ENCODE measurements around the gene DNM3. TPM values are rescaled to one million over a fixed set of nuclear protein-coding genes. Genes with fewer than 3 reads are reported as not detected.

The DNM3 gene
- total and polyA plus RNA-seq, 10 of the 15 experiments (the other 5 are each of a cell fraction or from before 2014, with no cell fraction given): 0.03 to 1.5 (median 0.08) TPM; not detected in 3

DNA sequence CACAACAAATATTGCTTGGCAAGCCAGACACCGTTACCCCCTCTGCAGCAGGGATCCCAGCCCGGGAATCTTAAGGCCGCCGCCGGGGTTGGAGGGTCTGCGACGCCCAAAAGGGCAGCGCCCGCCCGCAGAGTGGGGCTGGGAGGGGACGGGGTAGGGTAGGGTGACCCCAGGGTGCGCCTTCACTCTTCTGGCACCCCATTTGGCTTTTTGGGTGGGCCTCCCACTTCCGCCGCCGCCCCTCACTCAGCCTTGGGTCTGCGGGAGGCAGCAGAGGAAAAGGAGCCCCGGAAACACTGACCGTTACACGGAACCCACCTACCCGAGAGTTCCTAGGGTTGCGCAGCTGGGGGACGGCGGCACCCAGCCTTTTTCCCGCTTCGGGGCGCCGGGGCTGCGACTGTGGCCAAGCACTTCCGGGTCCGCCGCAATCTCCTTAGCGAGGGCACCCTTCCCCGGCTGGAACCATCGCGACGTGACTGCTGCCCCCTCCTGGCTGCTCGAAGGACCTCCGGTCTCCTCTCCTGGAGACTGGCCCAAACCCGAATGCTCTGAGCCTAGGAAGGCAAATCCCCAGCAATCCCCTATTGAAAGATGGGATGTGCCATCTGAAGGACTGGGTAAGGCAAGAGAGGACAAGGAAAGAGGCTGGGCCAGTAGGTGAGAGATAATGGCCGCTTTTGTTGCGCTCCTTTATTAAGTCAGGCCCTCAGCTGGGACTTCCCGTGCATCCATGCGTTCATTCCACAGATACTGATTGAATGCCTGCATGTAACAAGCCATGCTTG, 602.6 kb downstream of the DNM3 start, which contains the start of gene PIGC (continued):
- TF ChIP-seq, protein P1, sequence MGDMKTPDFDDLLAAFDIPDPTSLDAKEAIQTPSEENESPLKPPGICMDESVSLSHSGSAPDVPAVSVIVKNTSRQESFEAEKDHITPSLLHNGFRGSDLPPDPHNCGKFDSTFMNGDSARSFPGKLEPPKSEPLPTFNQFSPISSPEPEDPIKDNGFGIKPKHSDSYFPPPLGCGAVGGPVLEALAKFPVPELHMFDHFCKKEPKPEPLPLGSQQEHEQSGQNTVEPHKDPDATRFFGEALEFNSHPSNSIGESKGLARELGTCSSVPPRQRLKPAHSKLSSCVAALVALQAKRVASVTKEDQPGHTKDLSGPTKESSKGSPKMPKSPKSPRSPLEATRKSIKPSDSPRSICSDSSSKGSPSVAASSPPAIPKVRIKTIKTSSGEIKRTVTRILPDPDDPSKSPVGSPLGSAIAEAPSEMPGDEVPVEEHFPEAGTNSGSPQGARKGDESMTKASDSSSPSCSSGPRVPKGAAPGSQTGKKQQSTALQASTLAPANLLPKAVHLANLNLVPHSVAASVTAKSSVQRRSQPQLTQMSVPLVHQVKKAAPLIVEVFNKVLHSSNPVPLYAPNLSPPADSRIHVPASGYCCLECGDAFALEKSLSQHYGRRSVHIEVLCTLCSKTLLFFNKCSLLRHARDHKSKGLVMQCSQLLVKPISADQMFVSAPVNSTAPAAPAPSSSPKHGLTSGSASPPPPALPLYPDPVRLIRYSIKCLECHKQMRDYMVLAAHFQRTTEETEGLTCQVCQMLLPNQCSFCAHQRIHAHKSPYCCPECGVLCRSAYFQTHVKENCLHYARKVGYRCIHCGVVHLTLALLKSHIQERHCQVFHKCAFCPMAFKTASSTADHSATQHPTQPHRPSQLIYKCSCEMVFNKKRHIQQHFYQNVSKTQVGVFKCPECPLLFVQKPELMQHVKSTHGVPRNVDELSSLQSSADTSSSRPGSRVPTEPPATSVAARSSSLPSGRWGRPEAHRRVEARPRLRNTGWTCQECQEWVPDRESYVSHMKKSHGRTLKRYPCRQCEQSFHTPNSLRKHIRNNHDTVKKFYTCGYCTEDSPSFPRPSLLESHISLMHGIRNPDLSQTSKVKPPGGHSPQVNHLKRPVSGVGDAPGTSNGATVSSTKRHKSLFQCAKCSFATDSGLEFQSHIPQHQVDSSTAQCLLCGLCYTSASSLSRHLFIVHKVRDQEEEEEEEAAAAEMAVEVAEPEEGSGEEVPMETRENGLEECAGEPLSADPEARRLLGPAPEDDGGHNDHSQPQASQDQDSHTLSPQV (IDR thresholded peaks at IDR 0.05): no peak
- TF ChIP-seq BACH1 (IDR thresholded peaks at IDR 0.05; ENCODE audit: borderline replicate concordance) (no peak), MEF2A (IDR thresholded peaks at IDR 0.05; ENCODE audit: insufficient read depth, low read depth, low read length) (0 out of 2 replicates have a peak, but pooled peaks have one; percentile 34), HDAC6 (IDR thresholded peaks at IDR 0.05; ENCODE audit: unreplicated experiment) (no peak), RUNX3 (IDR thresholded peaks at IDR 0.05; ENCODE audit: low read length) (peak; percentile 36), CHD1 (IDR thresholded peaks at IDR 0.05; ENCODE audit: low read depth, low read length) (no peak), ZZZ3 (IDR thresholded peaks at IDR 0.05; ENCODE audit: control insufficient read depth, insufficient read length, low read depth) (no peak), HCFC1 (IDR thresholded peaks at IDR 0.05; ENCODE audit: low read length) (peak; percentile 59), HDGF (IDR thresholded peaks at IDR 0.05) (0 out of 2 replicates have a peak, but pooled peaks have one; percentile 14), EZH2 (IDR thresholded peaks at IDR 0.05; ENCODE audit: borderline replicate concordance, control insufficient read depth, low read depth, low read length) (no peak), SREBF1 (IDR thresholded peaks at IDR 0.05; ENCODE audit: low read length) (peak; percentile 28; the same call in 1 of the 2 replicates)
- TF ChIP-seq, protein P2, sequence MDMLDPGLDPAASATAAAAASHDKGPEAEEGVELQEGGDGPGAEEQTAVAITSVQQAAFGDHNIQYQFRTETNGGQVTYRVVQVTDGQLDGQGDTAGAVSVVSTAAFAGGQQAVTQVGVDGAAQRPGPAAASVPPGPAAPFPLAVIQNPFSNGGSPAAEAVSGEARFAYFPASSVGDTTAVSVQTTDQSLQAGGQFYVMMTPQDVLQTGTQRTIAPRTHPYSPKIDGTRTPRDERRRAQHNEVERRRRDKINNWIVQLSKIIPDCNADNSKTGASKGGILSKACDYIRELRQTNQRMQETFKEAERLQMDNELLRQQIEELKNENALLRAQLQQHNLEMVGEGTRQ (IDR thresholded peaks at IDR 0.05; ENCODE audit: borderline replicate concordance, low read depth, low read length): no peak
- TF ChIP-seq, protein P3, sequence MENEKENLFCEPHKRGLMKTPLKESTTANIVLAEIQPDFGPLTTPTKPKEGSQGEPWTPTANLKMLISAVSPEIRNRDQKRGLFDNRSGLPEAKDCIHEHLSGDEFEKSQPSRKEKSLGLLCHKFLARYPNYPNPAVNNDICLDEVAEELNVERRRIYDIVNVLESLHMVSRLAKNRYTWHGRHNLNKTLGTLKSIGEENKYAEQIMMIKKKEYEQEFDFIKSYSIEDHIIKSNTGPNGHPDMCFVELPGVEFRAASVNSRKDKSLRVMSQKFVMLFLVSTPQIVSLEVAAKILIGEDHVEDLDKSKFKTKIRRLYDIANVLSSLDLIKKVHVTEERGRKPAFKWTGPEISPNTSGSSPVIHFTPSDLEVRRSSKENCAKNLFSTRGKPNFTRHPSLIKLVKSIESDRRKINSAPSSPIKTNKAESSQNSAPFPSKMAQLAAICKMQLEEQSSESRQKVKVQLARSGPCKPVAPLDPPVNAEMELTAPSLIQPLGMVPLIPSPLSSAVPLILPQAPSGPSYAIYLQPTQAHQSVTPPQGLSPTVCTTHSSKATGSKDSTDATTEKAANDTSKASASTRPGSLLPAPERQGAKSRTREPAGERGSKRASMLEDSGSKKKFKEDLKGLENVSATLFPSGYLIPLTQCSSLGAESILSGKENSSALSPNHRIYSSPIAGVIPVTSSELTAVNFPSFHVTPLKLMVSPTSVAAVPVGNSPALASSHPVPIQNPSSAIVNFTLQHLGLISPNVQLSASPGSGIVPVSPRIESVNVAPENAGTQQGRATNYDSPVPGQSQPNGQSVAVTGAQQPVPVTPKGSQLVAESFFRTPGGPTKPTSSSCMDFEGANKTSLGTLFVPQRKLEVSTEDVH (IDR thresholded peaks at IDR 0.05; ENCODE audit: low read depth, partially characterized antibody): peak; percentile 54
- TF ChIP-seq, protein P4, sequence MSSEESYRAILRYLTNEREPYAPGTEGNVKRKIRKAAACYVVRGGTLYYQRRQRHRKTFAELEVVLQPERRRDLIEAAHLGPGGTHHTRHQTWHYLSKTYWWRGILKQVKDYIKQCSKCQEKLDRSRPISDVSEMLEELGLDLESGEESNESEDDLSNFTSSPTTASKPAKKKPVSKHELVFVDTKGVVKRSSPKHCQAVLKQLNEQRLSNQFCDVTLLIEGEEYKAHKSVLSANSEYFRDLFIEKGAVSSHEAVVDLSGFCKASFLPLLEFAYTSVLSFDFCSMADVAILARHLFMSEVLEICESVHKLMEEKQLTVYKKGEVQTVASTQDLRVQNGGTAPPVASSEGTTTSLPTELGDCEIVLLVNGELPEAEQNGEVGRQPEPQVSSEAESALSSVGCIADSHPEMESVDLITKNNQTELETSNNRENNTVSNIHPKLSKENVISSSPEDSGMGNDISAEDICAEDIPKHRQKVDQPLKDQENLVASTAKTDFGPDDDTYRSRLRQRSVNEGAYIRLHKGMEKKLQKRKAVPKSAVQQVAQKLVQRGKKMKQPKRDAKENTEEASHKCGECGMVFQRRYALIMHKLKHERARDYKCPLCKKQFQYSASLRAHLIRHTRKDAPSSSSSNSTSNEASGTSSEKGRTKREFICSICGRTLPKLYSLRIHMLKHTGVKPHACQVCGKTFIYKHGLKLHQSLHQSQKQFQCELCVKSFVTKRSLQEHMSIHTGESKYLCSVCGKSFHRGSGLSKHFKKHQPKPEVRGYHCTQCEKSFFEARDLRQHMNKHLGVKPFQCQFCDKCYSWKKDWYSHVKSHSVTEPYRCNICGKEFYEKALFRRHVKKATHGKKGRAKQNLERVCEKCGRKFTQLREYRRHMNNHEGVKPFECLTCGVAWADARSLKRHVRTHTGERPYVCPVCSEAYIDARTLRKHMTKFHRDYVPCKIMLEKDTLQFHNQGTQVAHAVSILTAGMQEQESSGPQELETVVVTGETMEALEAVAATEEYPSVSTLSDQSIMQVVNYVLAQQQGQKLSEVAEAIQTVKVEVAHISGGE (CRISPR knock-in tag; IDR thresholded peaks at IDR 0.05): peak; percentile 74

Data from GM12878 (cell line).